Suprapubic skin (tissue), 4 donors: ENCODE data around the gene SCN1B.

Experiments
- EP300 ChIP-seq: sonication (generic); formaldehyde crosslinking; IDR thresholded peaks from one replicate; pipeline ENCODE4 v1.6.1; 2017; ENCODE audit warnings: antibody characterized with exemption
- POLR2A ChIP-seq, 2 donors: fragments of 450-650 bp; IDR thresholded peaks; one replicate each; pipeline ENCODE4 v1.6.1; 2017; ENCODE audit warnings: antibody characterized with exemption in 2 of 2, mild to moderate bottlenecking in 2 of 2, moderate library complexity in 2 of 2
- POLR2AphosphoS5 ChIP-seq, 3 donors: sonication (generic); formaldehyde crosslinking; IDR thresholded peaks; one replicate each; pipeline ENCODE4 v1.6.1; 2017; ENCODE audit warnings: antibody characterized with exemption in 3 of 3
- TF ChIP-seq, protein P1 (sequence below), 2 donors: fragments of 200-600 bp in 1 of 2; fragments of 450-650 bp in 1 of 2; sonication (generic) in 1 of 2; IDR thresholded peaks; one replicate each; pipeline ENCODE4 v1.5.1; 2016 to 2019; ENCODE audit warnings: antibody characterized with exemption in 2 of 2, mild to moderate bottlenecking in 1 of 2, moderate library complexity in 1 of 2

DNA sequence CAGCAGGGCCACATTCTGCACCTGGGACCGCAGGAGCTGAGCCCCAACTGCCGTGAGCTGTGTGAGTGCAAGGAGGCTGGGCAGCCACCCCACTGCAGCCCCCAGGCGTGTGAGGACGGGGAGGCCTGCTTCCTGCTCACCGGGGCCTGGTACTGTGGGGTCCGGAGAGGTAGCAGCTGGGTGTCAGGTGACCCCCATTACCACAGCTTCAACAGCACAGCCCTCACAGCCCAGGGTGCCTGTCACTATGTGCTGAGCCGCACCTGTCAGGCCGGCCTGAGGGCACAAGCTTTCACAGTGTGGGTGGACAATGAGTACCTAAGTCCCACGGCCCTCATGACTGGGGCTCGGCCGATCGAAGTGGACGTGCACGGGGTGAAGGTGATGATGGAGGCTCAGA, 49.6 kb downstream of the SCN1B start:
- TF ChIP-seq, protein P1, sequence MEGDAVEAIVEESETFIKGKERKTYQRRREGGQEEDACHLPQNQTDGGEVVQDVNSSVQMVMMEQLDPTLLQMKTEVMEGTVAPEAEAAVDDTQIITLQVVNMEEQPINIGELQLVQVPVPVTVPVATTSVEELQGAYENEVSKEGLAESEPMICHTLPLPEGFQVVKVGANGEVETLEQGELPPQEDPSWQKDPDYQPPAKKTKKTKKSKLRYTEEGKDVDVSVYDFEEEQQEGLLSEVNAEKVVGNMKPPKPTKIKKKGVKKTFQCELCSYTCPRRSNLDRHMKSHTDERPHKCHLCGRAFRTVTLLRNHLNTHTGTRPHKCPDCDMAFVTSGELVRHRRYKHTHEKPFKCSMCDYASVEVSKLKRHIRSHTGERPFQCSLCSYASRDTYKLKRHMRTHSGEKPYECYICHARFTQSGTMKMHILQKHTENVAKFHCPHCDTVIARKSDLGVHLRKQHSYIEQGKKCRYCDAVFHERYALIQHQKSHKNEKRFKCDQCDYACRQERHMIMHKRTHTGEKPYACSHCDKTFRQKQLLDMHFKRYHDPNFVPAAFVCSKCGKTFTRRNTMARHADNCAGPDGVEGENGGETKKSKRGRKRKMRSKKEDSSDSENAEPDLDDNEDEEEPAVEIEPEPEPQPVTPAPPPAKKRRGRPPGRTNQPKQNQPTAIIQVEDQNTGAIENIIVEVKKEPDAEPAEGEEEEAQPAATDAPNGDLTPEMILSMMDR (IDR thresholded peaks at IDR 0.05), result no peak
- TF ChIP-seq EP300 (no peak), POLR2AphosphoS5 (IDR thresholded peaks at IDR 0.05) (no peak), POLR2A (IDR thresholded peaks at IDR 0.05) (no peak)
